ENCODE results near the gene VGLL4.
"Not testable (repeated sequence)": the region's sequence is repeated elsewhere in the genome, so short reads cannot be mapped to it uniquely, and the experiment has no call there.

Gene VGLL4

GRCh38 chr3:11643605-11644087, at the start of gene VGLL4:
Gene VGLL4, minus strand, starts transcription at chr3:11643915. Its CDS starts 397 bp downstream, at chr3:11643518.
- DNase-seq = peak; percentile 77

- DNase-seq = no peak
Observed at GRCh38 chr3:11692532-11692813, 48.8 kb upstream of the VGLL4 start.

GRCh38 chr3:11691767-11692531, 48.2 kb upstream of the VGLL4 start:
- DNase-seq = no peak

- no peak for DNase-seq
Observed at GRCh38 chr3:11690863-11691766, 47.4 kb upstream of the VGLL4 start.

GRCh38 chr3:11689749-11690148, 46.0 kb upstream of the VGLL4 start:
- no peak for DNase-seq

- DNase-seq = not testable (repeated sequence)
Observed at GRCh38 chr3:11684980-11685379, 41.3 kb upstream of the VGLL4 start.

- DNase-seq = no peak
Observed at GRCh38 chr3:11680509-11680908, 36.8 kb upstream of the VGLL4 start.

GRCh38 chr3:11679964-11680363, 36.2 kb upstream of the VGLL4 start:
- DNase-seq = no peak

GRCh38 chr3:11672363-11672762, 28.6 kb upstream of the VGLL4 start:
- DNase-seq = no peak

- no peak for DNase-seq
Observed at GRCh38 chr3:11671648-11672100, 28.0 kb upstream of the VGLL4 start.

- DNase-seq = no peak
Observed at GRCh38 chr3:11668243-11669235, 24.8 kb upstream of the VGLL4 start.

- DNase-seq = no peak
Observed at GRCh38 chr3:11665331-11665730, 21.6 kb upstream of the VGLL4 start.

- no peak for DNase-seq
Observed at GRCh38 chr3:11662392-11662990, 18.8 kb upstream of the VGLL4 start.

- DNase-seq = no peak
Observed at GRCh38 chr3:11661827-11662226, 18.1 kb upstream of the VGLL4 start.

GRCh38 chr3:11661052-11661656, 17.4 kb upstream of the VGLL4 start:
- no peak for DNase-seq

- DNase-seq = no peak
Observed at GRCh38 chr3:11660242-11660641, 16.5 kb upstream of the VGLL4 start.

GRCh38 chr3:11658180-11658579, 14.5 kb upstream of the VGLL4 start:
- DNase-seq = no peak

GRCh38 chr3:11655196-11655928, 11.6 kb upstream of the VGLL4 start:
- no peak for DNase-seq

GRCh38 chr3:11654166-11654565, 10.5 kb upstream of the VGLL4 start:
- DNase-seq = no peak

GRCh38 chr3:11653298-11654055, 9.8 kb upstream of the VGLL4 start:
- no peak for DNase-seq
